Hepatocyte (in vitro differentiated cells): ENCODE data around the gene GDF9. TPM values are rescaled to one million over a fixed set of nuclear protein-coding genes. Genes with fewer than 3 reads are reported as not detected.

Experiments
- DNase-seq: peaks from one replicate; pipeline ENCODE4 v3.0.0-alpha.2; 2016; ENCODE audit warnings: low spot score
- H2AFZ ChIP-seq: fragments of 200-600 bp; sonication (generic); 2 replicates; pipeline ENCODE4 v1.6.0; 2016; ENCODE audit warnings: antibody characterized with exemption, mild to moderate bottlenecking
- H3K27ac ChIP-seq: fragments of 200-600 bp; sonication (generic); 2 replicates; pipeline ENCODE4 v1.5.1; 2016; ENCODE audit warnings: mild to moderate bottlenecking
- H3K27me3 ChIP-seq: fragments of 200-600 bp; sonication (generic); 2 replicates; pipeline ENCODE4 v1.6.1; 2016
- H3K36me3 ChIP-seq: fragments of 200-600 bp; sonication (generic); replicated peaks from 2 replicates; pipeline ENCODE4 v1.5.1; 2016; ENCODE audit warnings: low read depth; ENCODE audit not compliant: insufficient read depth
- H3K4me1 ChIP-seq: fragments of 200-600 bp; sonication (generic); 2 replicates; pipeline ENCODE4 v1.5.1; 2016; ENCODE audit warnings: mild to moderate bottlenecking, moderate library complexity; ENCODE audit not compliant: insufficient read depth
- H3K4me2 ChIP-seq: fragments of 200-600 bp; sonication (generic); 2 replicates; pipeline ENCODE4 v1.6.0; 2016
- H3K4me3 ChIP-seq: fragments of 200-600 bp; sonication (generic); 2 replicates; pipeline ENCODE4 v1.5.1; 2016; ENCODE audit warnings: mild to moderate bottlenecking
- H3K79me2 ChIP-seq: fragments of 200-600 bp; sonication (generic); 2 replicates; pipeline ENCODE4 v1.6.0; 2017; ENCODE audit warnings: mild to moderate bottlenecking
- H3K9me2 ChIP-seq: fragments of 200-600 bp; sonication (generic); replicated peaks from 2 replicates; pipeline ENCODE4 v1.6.0; 2017; ENCODE audit warnings: mild to moderate bottlenecking; ENCODE audit not compliant: insufficient read depth
- H3K9me3 ChIP-seq: fragments of 200-600 bp; sonication (generic); 2 replicates; pipeline ENCODE4 v1.5.1; 2016; ENCODE audit warnings: low read depth, mild to moderate bottlenecking
- H4K20me1 ChIP-seq: fragments of 200-600 bp; sonication (generic); 2 replicates; pipeline ENCODE4 v1.6.0; 2016; ENCODE audit warnings: mild to moderate bottlenecking; ENCODE audit not compliant: insufficient read depth, poor library complexity, severe bottlenecking
- CTCF ChIP-seq: fragments of 200-600 bp; sonication (generic); IDR thresholded peaks from 2 replicates; pipeline ENCODE4 v1.5.1; 2016; ENCODE audit warnings: antibody characterized with exemption, mild to moderate bottlenecking; ENCODE audit not compliant: poor library complexity
- EZH2 ChIP-seq: fragments of 200-600 bp; sonication (generic); IDR thresholded peaks from 2 replicates; pipeline ENCODE4 v1.6.1; 2016; ENCODE audit warnings: antibody characterized with exemption, mild to moderate bottlenecking, borderline replicate concordance
- EZH2phosphoT487 ChIP-seq: fragments of 200-600 bp; sonication (generic); IDR thresholded peaks from one replicate; pipeline ENCODE4 v1.6.1; 2018; ENCODE audit warnings: antibody characterized with exemption, mild to moderate bottlenecking, low read depth, moderate library complexity; ENCODE audit not compliant: unreplicated experiment, severe bottlenecking
- WGBS: methylation state at CpG from one replicate; pipeline ENCODE4 v1.1.6; 2016; ENCODE audit warnings: low lambda C conversion rate; ENCODE audit errors: missing lambda C conversion rate; 5-methylcytosine and 5-hydroxymethylcytosine counted together
- polyA plus RNA-seq: library from polyadenylated mRNA; unstranded; fragments of >200 nt; fragmentation: Nextera tagmentation; extraction: Ambion mirVana; gene quantifications from 2 replicates; pipeline ENCODE4 v1.2.1, GENCODE V29; 2016
- total RNA-seq: library from RNA; depleted of rRNA; stranded (reverse); fragments of >200 nt; gene quantifications from 2 replicates; pipeline ENCODE4 v1.2.3, GENCODE V29; 2014

Gene GDF9
- total and polyA plus RNA-seq, 2 experiments from 2014 or later, result 1.7 to 2.2 TPM

- no peak overlapping the region for H2AFZ ChIP-seq
- H4K20me1 ChIP-seq, result no peaks in the 10 kb centered on the region
- no peaks in the 10 kb centered on the region for H3K9me3 ChIP-seq
- H3K27me3 ChIP-seq, result peaks cover under 1% of the 10 kb centered on the region
- H3K4me1 ChIP-seq, result peaks cover 5% of the 10 kb centered on the region
- no peaks in the 10 kb centered on the region for H3K79me2 ChIP-seq
- peak; percentile 95 for DNase-seq
- H3K9me2 ChIP-seq, result no peaks in the 10 kb centered on the region
- no peak overlapping the region for H3K4me2 ChIP-seq
- no peak overlapping the region for H3K27ac ChIP-seq
- WGBS, result 42% methylated on average over 15 of the region's 15 CpGs
- no peak for TF ChIP-seq EZH2phosphoT487
- TF ChIP-seq CTCF, result peak; percentile 88
- no peak for TF ChIP-seq EZH2
- H3K36me3 ChIP-seq, result no peaks in the 10 kb centered on the region
- no peak overlapping the region for H3K4me3 ChIP-seq
Measured at GRCh38 chr5:132820162-132820754, 46.0 kb downstream of the GDF9 start.

GRCh38 chr5:132819468-132819867 lies 46.8 kb downstream of the GDF9 start:
- H3K4me1 ChIP-seq, result peaks cover 5% of the 10 kb centered on the region
- peaks cover 3% of the 10 kb centered on the region for H3K27me3 ChIP-seq
- H3K79me2 ChIP-seq, result no peaks in the 10 kb centered on the region
- no peak overlapping the region for H3K27ac ChIP-seq
- no peak overlapping the region for H3K4me2 ChIP-seq
- no peaks in the 10 kb centered on the region for H3K36me3 ChIP-seq
- no peak for TF ChIP-seq EZH2phosphoT487
- no peaks in the 10 kb centered on the region for H3K9me2 ChIP-seq
- no peaks in the 10 kb centered on the region for H4K20me1 ChIP-seq
- H3K4me3 ChIP-seq, result no peak overlapping the region
- 92% methylated on average over 26 of the region's 26 CpGs for WGBS
- H3K9me3 ChIP-seq, result no peaks in the 10 kb centered on the region
- DNase-seq, result no peak
- H2AFZ ChIP-seq, result no peak overlapping the region

GRCh38 chr5:132817011-132817410 lies 49.3 kb downstream of the GDF9 start:
- Histone ChIP-seq H3K9me3 (no peaks in the 10 kb centered on the region), H3K79me2 (no peaks in the 10 kb centered on the region), H3K4me1 (peaks cover 7% of the 10 kb centered on the region), H3K27me3 (peaks cover 17% of the 10 kb centered on the region), H2AFZ (no peak overlapping the region), H4K20me1 (no peaks in the 10 kb centered on the region), H3K4me3 (no peak overlapping the region), H3K4me2 (peak overlapping the region; percentile 11), H3K27ac (no peak overlapping the region), H3K36me3 (no peaks in the 10 kb centered on the region), H3K9me2 (no peaks in the 10 kb centered on the region)
- TF ChIP-seq EZH2 (no peak), EZH2phosphoT487 (no peak), CTCF (no peak)
- DNase-seq, result no peak
- 17% methylated on average over 1 of the region's 1 CpG for WGBS

GRCh38 chr5:132816554-132816953 lies 49.7 kb downstream of the GDF9 start:
- no peaks in the 10 kb centered on the region for H3K36me3 ChIP-seq
- no peak overlapping the region for H3K27ac ChIP-seq
- peaks cover 7% of the 10 kb centered on the region for H3K4me1 ChIP-seq
- no peak for DNase-seq
- peak overlapping the region; percentile 11 for H3K4me2 ChIP-seq
- H2AFZ ChIP-seq, result no peak overlapping the region
- no peaks in the 10 kb centered on the region for H4K20me1 ChIP-seq
- H3K79me2 ChIP-seq, result no peaks in the 10 kb centered on the region
- no peaks in the 10 kb centered on the region for H3K9me2 ChIP-seq
- no peak for TF ChIP-seq CTCF
- TF ChIP-seq EZH2, result no peak
- TF ChIP-seq EZH2phosphoT487, result no peak
- H3K9me3 ChIP-seq, result no peaks in the 10 kb centered on the region
- H3K27me3 ChIP-seq, result peaks cover 17% of the 10 kb centered on the region
- no peak overlapping the region for H3K4me3 ChIP-seq
